T-helper 2 cell treated with Interferon-gamma antibody and Interleukin-4, amounts not matched to agents 100 ng/mL and 5 ng/mL, for 36 hours (primary cell): ENCODE results near the gene RAVER2. TPM values are rescaled to one million over a fixed set of nuclear protein-coding genes. Genes with fewer than 3 reads are reported as not detected.
"Not testable (repeated sequence)": the region's sequence is repeated elsewhere in the genome, so short reads cannot be mapped to it uniquely, and the experiment has no call there.

ENCODE experiments used
- intact Hi-C: fragments of 100-400 bp; cut with micrococcal nuclease; formaldehyde crosslinking; loops from one replicate; pipeline ENCODE4 v1.15.1; 2023
- total RNA-seq: library from RNA; stranded (reverse); gene quantifications from 2 replicates; pipeline ENCODE4 v1.2.3, GENCODE V29; 2022

RAVER2 gene
- total RNA-seq, 1 donor from 2014 or later, result 0.70 TPM

- intact Hi-C loops, result loop anchor here (2.0 to 10.0 kb wide), 2 partner anchors 79 to 319 kb away; no protein-coding TSS in a partner anchor
These were observed 1.4 kb downstream of the RAVER2 start for GRCh38 chr1:64745986-64746940.

GRCh38 chr1:64748222-64748621 lies 3.3 kb downstream of the RAVER2 start:
- intact Hi-C loops, result loop anchor here (10.0 kb wide), 1 partner anchor 317 kb away; no protein-coding TSS in a partner anchor

GRCh38 chr1:64748706-64749105 lies 3.8 kb downstream of the RAVER2 start:
- intact Hi-C loops, result loop anchor here (10.0 kb wide), 1 partner anchor 316 kb away; no protein-coding TSS in a partner anchor

GRCh38 chr1:64750092-64750491 lies 5.2 kb downstream of the RAVER2 start:
- intact Hi-C loops, result no loop called here

- intact Hi-C loops, result no loop called here
These were observed 6.0 kb downstream of the RAVER2 start for GRCh38 chr1:64750875-64751274.

- intact Hi-C loops, result no loop called here
These were observed 9.3 kb downstream of the RAVER2 start for GRCh38 chr1:64754173-64754572.

GRCh38 chr1:64755361-64755760 lies 10.5 kb downstream of the RAVER2 start:
- intact Hi-C loops, result no loop called here

GRCh38 chr1:64756770-64757169 lies 11.9 kb downstream of the RAVER2 start:
- intact Hi-C loops, result no loop called here

- intact Hi-C loops, result no loop called here
These were observed 12.3 kb downstream of the RAVER2 start for GRCh38 chr1:64757213-64757612.

GRCh38 chr1:64758233-64758632 lies 13.4 kb downstream of the RAVER2 start:
- intact Hi-C loops, result no loop called here

GRCh38 chr1:64759968-64760367 lies 15.1 kb downstream of the RAVER2 start:
- intact Hi-C loops, result no loop called here

GRCh38 chr1:64765012-64765411 lies 20.1 kb downstream of the RAVER2 start:
- intact Hi-C loops, result no loop called here

- intact Hi-C loops, result no loop called here
These were observed 21.0 kb downstream of the RAVER2 start for GRCh38 chr1:64765826-64766225.

- intact Hi-C loops, result no loop called here
These were observed 21.6 kb downstream of the RAVER2 start for GRCh38 chr1:64766429-64766828.

GRCh38 chr1:64769482-64769881 lies 24.6 kb downstream of the RAVER2 start:
- intact Hi-C loops, result no loop called here

GRCh38 chr1:64769971-64770370 lies 25.1 kb downstream of the RAVER2 start:
- intact Hi-C loops, result no loop called here

- intact Hi-C loops, result not testable (repeated sequence)
These were observed 28.4 kb downstream of the RAVER2 start for GRCh38 chr1:64773306-64773705.

- intact Hi-C loops, result no loop called here
These were observed 30.2 kb downstream of the RAVER2 start for GRCh38 chr1:64775113-64775512.

- intact Hi-C loops, result not testable (repeated sequence)
These were observed 37.2 kb downstream of the RAVER2 start for GRCh38 chr1:64782044-64782443.

- intact Hi-C loops, result not testable (repeated sequence)
These were observed 38.0 kb downstream of the RAVER2 start for GRCh38 chr1:64782848-64783247.

GRCh38 chr1:64790832-64791487 lies 46.1 kb downstream of the RAVER2 start:
- intact Hi-C loops, result no loop called here

- intact Hi-C loops, result no loop called here
These were observed 54.0 kb downstream of the RAVER2 start for GRCh38 chr1:64798872-64799271.
